GM18499 (cell line): Measurements from ENCODE around the gene AKNA.

Experiments
- ATAC-seq: cut with Tn5 transposase; IDR thresholded peaks from one replicate; pipeline ENCODE4 v1.9.1; 2021; ENCODE audit warnings: moderate number of reproducible peaks; ENCODE audit not compliant: insufficient read depth, unreplicated experiment

Gene AKNA

DNA sequence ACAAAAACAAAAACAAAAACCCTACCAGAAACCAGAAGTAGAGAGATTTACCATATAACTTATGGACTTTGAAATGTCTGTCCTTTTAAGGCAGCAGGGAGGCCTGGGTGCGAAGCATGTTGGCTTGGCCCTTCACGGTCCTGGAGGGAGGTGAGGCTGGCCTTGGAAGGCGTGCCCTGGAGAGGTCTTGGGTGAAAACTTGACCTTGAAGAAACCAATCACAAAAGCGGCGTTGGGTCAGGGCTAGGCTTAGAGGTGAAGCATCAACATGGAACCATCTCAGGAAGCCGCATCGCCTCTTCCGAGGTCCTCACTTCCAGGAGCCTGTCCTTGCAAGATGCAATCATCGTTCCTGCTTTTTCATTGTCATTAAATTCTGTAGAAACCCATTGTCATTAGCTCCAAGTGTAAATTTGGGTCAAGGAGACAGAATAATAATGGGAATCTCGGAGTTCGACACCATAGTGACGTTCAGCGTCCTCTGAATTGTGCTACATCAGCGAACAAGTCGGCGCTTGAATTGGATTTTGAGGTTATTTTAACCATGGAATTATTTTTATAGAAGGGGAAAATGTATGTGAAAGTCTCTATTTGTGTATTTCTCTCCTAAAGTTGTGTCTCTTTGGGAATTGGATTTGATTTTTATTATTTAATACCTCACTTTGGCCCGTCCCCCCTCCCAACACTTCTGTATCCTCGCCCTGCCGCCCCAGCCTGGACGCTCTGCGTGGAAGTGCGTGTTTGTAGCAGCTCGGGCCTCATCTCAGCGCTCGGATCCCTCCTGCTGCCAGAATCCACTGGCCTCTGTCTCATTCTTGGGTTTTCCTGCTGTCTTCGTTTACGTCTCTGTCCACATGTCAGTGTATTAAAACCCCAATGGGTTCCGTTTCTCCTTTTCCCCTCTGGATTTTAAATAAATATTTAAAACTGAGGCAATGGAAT is 75.9 kb downstream of the AKNA start:
- no peak for ATAC-seq

DNA sequence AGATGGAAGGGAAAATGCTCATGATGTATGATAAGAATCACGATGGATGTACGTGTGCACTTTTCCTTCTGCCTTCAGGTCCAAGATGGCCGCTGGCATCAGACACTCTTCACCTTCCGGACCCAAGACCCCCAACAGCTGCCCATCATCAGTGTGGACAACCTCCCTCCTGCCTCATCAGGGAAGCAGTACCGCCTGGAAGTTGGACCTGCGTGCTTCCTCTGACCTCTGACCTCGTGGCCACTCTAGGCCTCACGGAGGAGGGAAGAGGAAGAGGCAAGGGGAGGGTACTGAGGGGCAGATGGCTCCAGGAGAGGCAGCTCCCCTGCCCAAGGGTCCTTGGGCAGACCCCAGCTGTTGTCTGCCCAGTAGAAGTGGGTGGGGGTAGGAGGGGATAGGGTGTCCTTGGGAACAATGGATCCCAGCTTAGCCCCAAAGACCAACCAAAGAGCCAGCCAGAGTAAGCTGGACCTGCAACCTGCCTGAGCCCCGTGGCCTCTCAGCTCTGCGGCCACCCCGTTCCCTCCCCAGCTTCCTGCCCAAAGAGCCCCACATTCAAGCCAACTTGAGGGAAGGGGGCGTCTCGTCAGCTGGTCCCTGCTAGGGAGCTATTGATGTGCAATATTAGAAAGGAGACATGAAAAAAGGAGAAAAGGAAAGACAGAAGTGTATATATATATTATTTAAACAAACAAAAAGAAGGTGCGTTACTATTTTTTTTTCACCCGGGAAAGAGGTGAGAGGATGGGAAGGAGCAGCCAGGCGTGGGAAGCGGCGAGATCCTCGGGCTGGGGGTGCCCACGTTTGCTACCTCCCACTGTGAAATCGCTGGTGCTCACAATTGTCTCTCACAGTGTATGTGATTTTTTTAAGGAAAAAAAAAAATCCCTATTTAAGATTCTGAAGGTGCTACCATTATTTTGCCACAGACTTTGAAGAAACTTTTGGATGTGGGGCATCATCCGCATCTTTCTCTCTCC is 77.0 kb downstream of the AKNA start:
- ATAC-seq, result no peak

DNA sequence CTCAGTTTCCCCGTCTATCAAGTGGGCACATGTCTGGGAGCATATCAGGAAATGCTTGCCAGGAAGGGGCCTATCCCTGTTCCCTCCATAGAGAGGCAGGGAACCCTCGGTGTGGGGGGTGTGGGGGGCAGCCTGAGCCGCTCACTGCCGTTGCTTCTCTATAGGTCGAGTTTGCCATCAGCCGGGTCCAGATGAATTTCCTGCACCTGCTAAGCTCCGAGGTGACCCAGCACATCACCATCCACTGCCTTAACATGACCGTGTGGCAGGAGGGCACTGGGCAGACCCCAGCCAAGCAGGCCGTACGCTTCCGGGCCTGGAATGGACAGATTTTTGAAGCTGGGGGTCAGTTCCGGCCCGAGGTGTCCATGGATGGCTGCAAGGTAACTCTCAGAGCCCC is 78.7 kb downstream of the AKNA start:
- ATAC-seq, result no peak

DNA sequence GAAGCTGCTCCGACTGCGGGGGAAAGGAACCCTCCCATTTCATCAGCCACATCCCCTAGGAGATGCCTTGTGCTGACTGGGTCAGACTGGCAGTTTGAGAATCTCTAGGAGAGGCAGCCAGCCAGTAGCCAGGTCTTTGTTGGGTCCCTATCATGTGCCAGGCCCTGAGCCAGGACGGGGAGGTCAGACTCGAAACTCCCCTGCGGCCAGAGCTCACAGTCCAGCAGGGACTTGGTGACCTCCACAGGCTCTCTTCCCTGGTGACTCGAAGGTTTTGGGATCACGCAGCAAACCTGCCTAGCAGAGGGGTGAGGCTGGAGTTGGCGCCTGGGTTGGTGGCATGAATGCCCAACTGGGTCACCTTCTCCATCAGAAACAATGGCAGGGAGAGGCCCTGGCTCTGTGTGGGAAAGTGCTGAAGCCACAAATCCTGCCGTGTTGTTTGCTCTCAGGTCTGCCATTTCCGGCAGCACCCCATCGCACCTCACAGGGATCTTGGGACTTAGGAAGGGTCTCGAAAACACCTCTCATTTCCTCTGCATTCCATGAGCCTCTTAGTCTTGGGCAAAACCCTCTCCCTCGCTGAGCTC is 79.3 kb downstream of the AKNA start:
- no peak for ATAC-seq

DNA sequence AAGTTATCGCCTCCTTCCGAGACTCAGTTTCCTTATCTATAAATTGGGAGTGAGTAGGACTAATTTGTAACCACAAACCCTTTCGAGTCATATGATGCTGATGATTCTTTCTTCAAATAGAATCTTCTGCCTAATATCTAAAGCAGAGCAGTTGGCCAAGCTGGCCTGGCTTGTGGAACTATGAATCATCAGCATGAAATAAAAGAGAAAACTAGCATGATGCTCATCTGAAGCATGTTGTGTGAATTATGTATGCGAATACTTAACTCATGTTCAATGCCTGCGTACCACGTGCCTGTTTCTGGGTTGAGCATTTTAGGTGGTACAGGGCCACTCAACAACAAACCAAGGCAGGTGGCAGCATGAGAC is 79.9 kb downstream of the AKNA start:
- no peak for ATAC-seq

DNA sequence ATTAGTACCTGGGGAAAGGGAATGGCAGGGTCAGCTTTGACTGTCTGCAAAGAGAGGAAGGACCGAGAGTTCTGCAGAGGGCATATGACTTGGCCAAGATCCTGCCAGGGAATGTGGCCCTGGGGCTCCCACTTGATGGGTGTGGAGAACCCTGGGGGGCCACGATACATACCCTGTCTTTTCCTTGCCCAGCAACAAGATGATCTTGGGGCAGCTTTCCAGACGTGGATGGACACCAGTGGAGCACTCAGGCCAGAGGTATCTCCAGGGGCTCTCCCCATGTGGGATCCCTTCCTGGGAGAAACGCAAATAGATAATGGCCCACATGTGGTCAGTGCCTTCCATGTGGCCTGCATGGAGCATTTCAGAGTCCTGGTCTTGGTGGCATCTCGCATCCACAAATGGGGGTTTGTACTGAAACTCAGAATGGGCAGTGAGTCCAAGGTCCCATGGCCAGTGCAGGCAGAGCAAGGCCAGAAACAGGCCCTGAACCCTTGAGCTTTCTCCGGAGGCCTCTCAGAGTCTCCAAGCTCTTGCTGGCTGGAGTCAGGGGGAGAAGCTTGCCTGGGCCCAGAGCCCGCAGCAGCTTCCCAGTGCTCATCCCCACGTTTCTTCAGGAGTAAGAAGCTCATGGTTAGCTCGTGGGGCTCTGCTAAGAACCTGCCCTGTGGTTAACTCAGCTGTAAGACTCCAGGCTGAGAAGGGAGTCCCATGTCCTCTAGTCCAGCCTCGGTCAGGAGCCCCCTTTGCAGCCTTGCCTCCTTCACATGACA is 83.2 kb downstream of the AKNA start:
- no peak for ATAC-seq

DNA sequence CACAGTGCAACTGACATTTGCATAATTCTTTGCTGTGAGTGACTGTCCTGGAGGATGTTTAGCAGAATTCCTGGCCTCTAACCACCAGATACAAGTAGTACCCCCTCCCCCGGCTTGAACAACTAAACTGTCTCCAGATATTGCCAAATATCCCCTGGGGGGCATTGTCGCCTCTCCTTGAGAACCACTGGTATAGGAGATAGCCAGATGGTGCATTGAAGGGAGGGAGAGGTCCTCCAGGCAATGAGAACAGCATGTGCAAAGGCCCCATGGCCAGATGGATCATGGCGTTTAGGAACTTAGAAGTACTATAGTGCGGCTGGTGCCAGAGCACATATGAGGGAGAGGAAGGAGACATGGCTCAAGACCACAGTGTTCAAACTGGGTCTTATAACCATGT is 83.8 kb downstream of the AKNA start:
- ATAC-seq, result no peak

DNA sequence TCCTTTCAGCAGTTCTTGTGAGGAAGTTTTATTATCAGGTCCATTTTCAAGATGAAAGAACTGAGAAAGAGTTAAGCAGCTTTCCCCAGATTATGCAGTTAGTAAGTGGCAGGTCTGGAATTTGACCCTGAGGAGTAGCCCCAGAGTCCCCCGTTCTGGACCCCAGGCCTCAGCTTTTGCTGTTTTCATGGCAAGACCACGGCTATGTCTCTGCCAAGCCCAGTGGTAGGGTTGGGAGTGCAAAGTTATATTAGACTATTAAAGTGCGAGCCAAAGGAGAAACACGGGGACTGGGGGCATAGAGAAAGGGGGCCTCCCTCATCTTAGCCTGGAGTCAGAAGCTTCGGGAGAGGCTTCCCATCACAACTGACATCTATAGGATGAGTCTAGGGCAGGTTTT is 84.2 kb downstream of the AKNA start:
- no peak for ATAC-seq

DNA sequence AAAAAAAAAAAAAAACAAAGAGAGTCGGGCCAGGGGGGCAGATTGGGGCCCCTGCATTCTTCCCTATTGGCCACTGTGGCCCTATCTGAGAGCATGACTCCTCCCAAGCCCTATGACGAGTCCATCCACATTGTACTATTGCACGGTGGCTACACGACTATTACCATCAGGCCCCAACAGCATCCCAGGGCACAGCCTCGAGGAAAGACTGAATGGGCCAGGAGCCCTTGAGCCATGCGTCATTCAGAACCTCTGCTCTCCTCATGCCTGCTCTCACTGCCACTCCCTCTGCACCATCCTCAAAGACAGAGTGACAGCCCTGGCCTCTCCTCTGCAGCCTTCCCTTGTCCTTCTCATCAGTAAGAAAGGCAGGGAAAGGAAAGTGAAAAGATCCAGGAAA is 85.1 kb downstream of the AKNA start:
- ATAC-seq, result no peak

DNA sequence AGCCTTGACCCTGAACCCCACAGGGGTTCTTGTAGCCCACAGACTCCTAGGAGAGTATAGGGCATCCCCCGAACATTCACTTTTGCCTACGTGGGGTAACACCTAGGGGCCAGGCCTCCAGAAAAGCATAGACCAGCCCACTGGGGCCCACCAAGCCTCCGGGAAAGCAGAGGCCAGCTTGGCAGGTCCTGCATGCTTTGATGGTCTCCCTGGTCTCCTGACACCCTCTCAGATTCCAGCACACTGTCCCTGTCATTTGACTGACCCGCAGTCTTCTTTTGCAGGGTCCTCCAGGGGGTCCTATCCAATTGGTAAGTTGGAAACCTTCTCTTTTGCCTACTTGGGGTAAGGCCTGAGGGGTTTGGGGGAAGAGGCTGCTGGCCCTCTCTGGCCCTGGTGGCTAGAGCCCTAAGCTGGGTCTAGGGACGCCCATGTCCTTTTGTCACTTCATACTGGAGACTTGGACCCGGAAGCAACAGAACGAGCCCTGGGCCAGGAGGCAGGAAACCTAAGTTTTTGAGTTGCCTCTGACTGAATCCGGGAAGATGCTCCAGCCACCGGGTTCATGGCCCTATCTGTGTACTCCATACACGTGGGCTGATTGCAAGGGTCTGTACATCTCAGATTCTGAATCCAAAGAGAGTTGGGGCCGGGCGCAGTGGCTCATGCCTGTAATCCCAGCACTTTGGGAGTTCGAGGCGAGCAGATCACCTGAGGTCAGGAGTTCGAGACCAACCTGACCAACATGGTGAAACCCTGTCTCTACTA is 85.8 kb downstream of the AKNA start:
- no peak for ATAC-seq

DNA sequence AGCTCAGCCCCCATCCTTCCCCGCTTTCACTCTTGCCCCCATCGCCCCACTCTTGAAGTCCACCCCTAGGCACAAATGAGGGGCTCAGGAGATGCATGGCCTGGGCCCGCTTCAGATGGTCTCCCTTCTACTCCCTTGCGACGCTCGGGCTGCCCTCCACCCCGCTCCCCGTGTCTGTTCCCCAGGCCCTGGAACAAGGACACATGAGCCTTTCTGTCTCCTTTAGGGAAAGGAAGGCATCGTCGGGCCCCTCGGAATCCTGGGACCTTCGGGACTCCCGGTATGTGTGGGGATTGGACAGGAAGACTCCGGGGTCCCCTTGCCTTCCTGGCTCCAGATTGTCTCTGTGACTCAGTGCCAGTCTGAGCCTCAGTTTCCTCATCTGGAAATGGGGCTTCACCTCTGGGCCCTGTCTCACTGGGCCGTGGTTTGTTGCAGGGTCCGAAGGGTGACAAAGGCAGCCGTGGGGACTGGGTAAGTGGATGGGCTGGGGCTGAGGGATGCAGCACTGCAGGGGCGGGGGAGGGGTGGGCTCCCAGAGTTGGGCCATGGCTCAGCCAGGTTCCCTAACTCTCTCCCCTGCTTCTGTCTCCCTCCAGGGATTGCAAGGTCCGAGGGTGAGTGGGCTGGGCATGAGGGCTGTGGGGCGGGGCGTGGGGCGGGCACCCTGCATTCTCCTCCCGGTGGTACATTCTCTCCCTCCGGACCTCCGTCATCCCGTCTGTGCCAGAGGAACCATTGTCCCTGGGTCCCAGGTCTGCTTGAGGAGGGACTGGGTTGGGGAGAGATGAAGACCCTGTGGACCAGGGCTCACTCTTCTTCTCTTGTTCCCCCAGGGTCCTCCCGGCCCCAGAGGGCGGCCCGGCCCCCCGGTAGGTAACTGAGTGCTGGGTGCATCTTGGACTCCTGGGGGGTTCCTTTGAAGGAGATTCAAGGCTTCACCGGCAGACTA is 86.7 kb downstream of the AKNA start:
- ATAC-seq, result no peak

DNA sequence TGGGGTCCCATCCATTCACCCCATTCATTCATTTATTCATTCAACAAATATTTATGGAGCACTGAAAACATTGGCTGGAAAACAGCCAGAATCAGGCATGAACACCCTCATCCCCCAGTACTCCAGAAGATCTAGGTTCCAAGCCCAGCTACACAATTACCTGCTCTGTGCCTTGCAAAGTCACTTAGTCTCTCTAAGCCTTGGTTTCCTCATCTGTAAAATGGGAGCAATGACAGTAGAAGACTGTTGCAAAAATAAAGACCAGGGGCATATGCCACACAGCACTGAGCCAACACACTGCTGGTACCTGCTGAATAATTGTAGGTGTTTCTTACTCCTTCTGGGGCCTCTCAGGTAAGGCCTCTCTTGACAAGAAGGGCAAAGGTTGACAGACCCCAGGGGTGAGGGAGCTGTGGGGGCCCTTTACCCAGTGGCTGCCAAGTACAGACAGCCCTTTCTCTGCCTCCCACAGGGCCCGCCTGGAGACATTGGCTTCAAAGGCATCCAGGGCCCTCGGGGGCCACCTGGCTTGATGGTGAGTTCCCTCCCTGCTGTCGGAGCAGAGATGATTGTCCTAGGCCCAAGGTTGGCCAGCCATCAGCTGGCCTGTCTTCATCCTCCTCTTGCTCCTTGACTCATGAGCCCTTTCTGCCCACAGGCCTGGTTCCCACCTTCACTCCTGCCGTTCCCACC is 87.5 kb downstream of the AKNA start:
- no peak for ATAC-seq

DNA sequence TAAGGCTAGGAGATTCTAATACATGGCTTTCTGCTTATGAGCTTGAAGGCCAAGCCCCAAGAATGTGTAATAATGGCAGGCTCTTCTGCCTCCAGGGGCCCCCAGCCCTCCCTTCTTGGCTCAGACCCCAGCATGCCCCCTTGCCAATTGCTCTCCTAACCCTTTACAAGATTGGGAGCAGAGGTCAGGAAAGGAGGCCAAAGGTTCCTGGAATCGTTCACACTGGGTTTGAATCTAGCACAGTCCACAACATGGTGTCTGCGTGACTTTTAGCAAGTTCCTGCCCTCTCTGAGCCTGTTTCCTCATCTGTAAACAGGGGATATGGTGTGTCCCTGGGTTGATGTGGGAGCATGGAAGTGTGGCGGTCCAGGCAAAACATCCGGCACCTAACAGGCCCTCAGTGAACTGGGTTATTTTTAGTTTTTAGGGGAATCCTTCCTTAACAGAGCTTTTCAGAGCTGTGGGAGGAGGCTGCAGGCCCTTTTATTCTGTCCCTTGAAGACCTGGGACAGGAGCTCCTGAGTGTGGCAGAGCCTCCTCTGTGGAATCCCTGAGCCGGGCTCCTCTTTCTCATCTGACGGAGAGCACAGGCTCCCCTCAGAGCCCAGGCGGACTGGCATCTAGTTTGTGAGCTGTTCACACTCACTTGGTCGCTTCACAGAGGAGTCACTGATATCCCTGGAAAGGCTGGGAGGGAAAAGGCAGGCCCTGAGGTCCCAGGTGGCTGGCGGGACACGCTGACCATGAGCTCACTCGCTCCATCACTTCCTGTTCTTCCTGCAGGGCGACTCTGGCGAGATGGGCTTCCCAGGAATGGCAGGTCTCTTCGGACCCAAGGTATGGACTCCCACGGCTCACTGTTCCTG is 88.3 kb downstream of the AKNA start:
- ATAC-seq, result no peak

DNA sequence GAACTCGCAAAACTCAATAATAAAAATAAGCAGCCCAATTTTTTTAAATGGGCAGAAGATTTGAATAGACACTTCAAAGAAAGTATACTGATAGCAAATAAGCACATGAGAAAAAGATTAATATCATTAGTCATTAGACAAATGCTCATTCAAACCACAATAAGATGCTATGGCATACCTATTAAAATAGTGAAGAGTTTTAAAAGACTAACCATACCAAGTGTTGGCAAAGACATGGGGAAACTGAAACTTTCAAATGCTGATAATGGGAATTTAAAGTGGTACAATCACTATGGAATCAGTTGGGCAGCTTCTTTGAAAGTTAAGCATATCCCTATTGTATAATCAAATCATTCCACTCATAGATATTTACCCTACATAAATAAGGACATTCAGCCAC is 91.4 kb downstream of the AKNA start:
- ATAC-seq, result no peak

DNA sequence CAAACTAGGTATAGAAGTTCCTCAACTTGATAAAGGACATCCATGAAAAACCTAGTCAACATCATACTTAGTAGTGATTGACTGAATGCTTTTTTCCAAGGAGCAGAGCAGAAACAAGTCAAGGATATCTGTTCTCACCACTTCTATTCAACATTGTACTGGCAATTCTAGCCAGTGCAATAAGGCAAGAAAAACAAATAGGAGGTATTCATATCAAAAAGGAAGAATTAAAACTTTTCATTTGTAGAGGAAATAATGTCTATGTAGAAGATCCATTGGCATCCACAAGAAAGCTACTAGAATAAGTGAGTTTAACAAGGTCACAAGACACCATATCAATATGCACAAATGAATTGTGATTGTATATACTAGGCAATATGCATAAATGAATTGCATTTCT is 93.1 kb downstream of the AKNA start:
- ATAC-seq, result no peak

DNA sequence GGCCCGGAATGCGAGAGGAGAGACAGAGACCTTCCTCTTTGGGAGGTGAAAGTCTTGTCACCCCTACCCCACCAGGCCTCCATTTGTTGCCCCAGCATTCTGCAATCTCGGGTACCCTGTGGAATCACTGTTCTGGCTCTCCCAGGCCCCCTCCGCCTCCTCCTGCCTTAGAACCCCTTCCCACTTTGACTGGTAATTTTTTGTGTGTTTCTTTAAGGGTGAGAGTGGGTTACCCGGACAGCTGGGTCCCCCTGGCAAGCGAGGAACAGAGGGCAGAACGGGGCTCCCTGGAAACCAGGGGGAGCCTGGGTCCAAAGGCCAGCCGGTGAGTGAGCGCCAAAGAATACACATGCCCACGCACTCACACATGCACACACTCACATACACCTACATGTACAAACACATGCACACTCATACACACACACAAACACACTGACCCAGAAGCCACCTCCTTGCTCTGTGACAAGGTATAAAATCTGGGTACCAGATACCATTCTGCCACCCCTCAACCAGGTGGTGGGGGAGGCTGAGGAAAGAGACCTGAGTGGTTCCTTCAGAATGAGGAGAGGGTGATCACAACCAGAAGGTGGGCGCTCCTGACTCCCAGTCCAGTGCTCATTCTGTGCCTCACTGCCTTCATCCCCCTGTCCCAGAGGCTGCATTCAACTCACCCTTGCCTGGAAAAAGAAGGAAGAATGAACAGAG is 95.7 kb downstream of the AKNA start:
- no peak for ATAC-seq
